Calu3 (cell line): ENCODE data around the gene KCNJ1. TPM values are rescaled to one million over a fixed set of nuclear protein-coding genes. Genes with fewer than 3 reads are reported as not detected.

ENCODE experiments used
- BruUV-seq: library from RNA; stranded (reverse); fragments of 400-500 nt; replicated peaks from 2 replicates; lab custom pipeline; 2021; lab: Mats Ljungman, UMichigan
- CTCF ChIA-PET: fragments of 300-600 bp; sonication (Branson Sonifier 250); formaldehyde crosslinking; loops from one replicate; lab custom pipeline; 2022; ENCODE audit warnings: antibody characterized with exemption; lab: Charles Lee
- DNase-seq: peaks from one replicate; pipeline ENCODE4 v3.0.0; 2022
- H3K27ac Mint-ChIP-seq: one replicate; pipeline ENCODE4 v1.8.0; 2022; ENCODE audit warnings: mixed read lengths; ENCODE audit not compliant: unreplicated experiment
- H3K27me3 Mint-ChIP-seq: one replicate; pipeline ENCODE4 v1.8.0; 2022; ENCODE audit warnings: mixed read lengths; ENCODE audit not compliant: unreplicated experiment
- H3K36me3 Mint-ChIP-seq: one replicate; pipeline ENCODE4 v1.8.0; 2022; ENCODE audit warnings: mild to moderate bottlenecking, moderate library complexity, mixed read lengths; ENCODE audit not compliant: insufficient read depth, unreplicated experiment
- H3K4me1 Mint-ChIP-seq: one replicate; pipeline ENCODE4 v1.8.0; 2022; ENCODE audit warnings: mild to moderate bottlenecking, low read depth, mixed read lengths; ENCODE audit not compliant: unreplicated experiment
- H3K4me3 Mint-ChIP-seq: one replicate; pipeline ENCODE4 v1.8.0; 2022; ENCODE audit warnings: mild to moderate bottlenecking, low read depth, moderate library complexity, mixed read lengths; ENCODE audit not compliant: unreplicated experiment
- H3K9me3 Mint-ChIP-seq: one replicate; pipeline ENCODE4 v1.8.0; 2022; ENCODE audit warnings: low read depth, mixed read lengths; ENCODE audit not compliant: unreplicated experiment
- intact Hi-C: fragments of 100-400 bp; cut with micrococcal nuclease; formaldehyde crosslinking; loops from one replicate; pipeline ENCODE4 v1.10.0; 2022; ENCODE audit not compliant: unreplicated experiment
- total RNA-seq: library from RNA; stranded (reverse); gene quantifications from 2 replicates; pipeline ENCODE4 v1.2.3, GENCODE V29; 2022
- TF ChIP-seq, protein P1 (sequence below): fragments of 200-600 bp; IDR thresholded peaks from one replicate; pipeline ENCODE4 v1.8.0; 2022; ENCODE audit warnings: antibody characterized with exemption; ENCODE audit not compliant: unreplicated experiment

KCNJ1 gene
- total RNA-seq, 1 experiment from 2014 or later: not detected

DNA sequence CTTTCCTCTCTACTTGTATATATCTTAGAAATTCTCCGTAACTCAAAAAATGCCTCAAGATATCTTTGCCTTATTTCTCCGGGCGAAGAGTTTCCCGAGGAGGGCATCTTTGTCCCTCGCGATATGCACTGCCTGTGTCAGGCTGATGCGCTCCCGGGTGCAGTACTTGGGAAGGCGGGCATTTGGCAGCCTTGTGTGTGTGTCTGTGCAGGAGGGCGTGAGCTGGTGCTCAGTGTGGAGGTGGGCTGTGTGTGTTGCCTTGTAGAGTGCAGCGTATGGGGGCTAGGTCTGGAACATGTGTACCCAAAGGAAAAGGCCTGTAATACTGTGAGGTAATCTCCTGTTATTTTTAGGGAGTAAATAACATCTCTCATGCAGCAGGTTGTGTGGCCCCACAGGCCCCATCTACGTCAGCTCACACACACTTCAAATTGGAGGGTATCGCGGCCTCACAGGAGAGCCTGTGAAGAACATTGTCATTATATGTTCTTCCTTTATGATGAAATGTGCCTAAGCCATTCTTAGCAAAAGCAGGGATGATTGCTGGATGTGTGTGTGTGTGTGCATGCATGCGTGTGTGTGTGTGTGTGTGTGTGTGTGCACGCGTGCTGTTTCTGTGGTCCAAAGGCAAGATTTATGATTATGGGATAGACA lies 77.5 kb downstream of the KCNJ1 start:
- Mint-ChIP-seq H3K27me3 (peaks cover 15% of the 10 kb centered on the region), H3K4me3 (no peak overlapping the region), H3K4me1 (no peaks in the 10 kb centered on the region), H3K36me3 (no peaks in the 10 kb centered on the region), H3K9me3 (no peaks in the 10 kb centered on the region), H3K27ac (no peak overlapping the region)
- BruUV-seq: no TSS peak
- CTCF ChIA-PET: interaction anchor here (1.0 kb wide), 1 partner anchor 632 kb away, joined by 5 read pairs; no protein-coding TSS in a partner anchor
- DNase-seq: no peak
- intact Hi-C loops: no loop called here
- TF ChIP-seq, protein P1, sequence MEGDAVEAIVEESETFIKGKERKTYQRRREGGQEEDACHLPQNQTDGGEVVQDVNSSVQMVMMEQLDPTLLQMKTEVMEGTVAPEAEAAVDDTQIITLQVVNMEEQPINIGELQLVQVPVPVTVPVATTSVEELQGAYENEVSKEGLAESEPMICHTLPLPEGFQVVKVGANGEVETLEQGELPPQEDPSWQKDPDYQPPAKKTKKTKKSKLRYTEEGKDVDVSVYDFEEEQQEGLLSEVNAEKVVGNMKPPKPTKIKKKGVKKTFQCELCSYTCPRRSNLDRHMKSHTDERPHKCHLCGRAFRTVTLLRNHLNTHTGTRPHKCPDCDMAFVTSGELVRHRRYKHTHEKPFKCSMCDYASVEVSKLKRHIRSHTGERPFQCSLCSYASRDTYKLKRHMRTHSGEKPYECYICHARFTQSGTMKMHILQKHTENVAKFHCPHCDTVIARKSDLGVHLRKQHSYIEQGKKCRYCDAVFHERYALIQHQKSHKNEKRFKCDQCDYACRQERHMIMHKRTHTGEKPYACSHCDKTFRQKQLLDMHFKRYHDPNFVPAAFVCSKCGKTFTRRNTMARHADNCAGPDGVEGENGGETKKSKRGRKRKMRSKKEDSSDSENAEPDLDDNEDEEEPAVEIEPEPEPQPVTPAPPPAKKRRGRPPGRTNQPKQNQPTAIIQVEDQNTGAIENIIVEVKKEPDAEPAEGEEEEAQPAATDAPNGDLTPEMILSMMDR: no peak

Other genes starting within 250 kb of the KCNJ1 start
- 0.17 TPM in 1 of 2 replicates, not detected in the other for gene FLI1, start 173.2 kb downstream of the KCNJ1 start, total RNA-seq
- gene KCNJ5, start 24.1 kb upstream of the KCNJ1 start, total RNA-seq: not detected in 2 replicates
- 0.61 and 0.78 TPM in 2 replicates for gene TP53AIP1, start 75.6 kb upstream of the KCNJ1 start, total RNA-seq